Left kidney (tissue), 2 donors: ENCODE data around the gene AFF3. TPM values are rescaled to one million over a fixed set of nuclear protein-coding genes. Genes with fewer than 3 reads are reported as not detected.

Experiments
- DNase-seq: peaks from one replicate; pipeline ENCODE4 v3.0.0-alpha.2; 2013
- polyA plus RNA-seq: library from polyadenylated mRNA; unstranded; fragments of 120-200 nt; gene quantifications from one replicate; pipeline ENCODE4 v1.2.1, GENCODE V29; 2013; ENCODE audit not compliant: insufficient read length

AFF3 gene
- polyA plus RNA-seq, 1 donor = 26.6 TPM

- DNase-seq = peak; percentile 75
Observed at GRCh38 chr2:99600981-99601651, 541.3 kb downstream of the AFF3 start.

- DNase-seq = no peak
Observed at GRCh38 chr2:99598441-99598840, 543.9 kb downstream of the AFF3 start.

- DNase-seq = no peak
Observed at GRCh38 chr2:99597616-99598015, 544.8 kb downstream of the AFF3 start.

GRCh38 chr2:99595373-99595772, 547.0 kb downstream of the AFF3 start:
- DNase-seq = no peak

GRCh38 chr2:99593692-99594427, 548.5 kb downstream of the AFF3 start:
- DNase-seq = no peak

GRCh38 chr2:99576775-99577174, 565.6 kb downstream of the AFF3 start:
- no peak for DNase-seq

GRCh38 chr2:99573634-99574251, 568.6 kb downstream of the AFF3 start:
- no peak for DNase-seq

GRCh38 chr2:99572373-99573164, 569.8 kb downstream of the AFF3 start:
- no peak for DNase-seq

- no peak for DNase-seq
Observed at GRCh38 chr2:99571954-99572353, 570.4 kb downstream of the AFF3 start.

- DNase-seq = no peak
Observed at GRCh38 chr2:99571533-99571932, 570.9 kb downstream of the AFF3 start.

- no peak for DNase-seq
Observed at GRCh38 chr2:99571021-99571420, 571.4 kb downstream of the AFF3 start.

GRCh38 chr2:99569386-99569785, 573.0 kb downstream of the AFF3 start:
- DNase-seq = no peak

GRCh38 chr2:99565227-99565626, 577.2 kb downstream of the AFF3 start:
- DNase-seq = no peak

- no peak for DNase-seq
Observed at GRCh38 chr2:99562516-99562915, 579.9 kb downstream of the AFF3 start.

GRCh38 chr2:99561804-99562203, 580.6 kb downstream of the AFF3 start:
- DNase-seq = no peak

GRCh38 chr2:99559075-99559662, 583.2 kb downstream of the AFF3 start:
- peak; percentile 68 for DNase-seq

GRCh38 chr2:99555404-99555803, 587.0 kb downstream of the AFF3 start:
- DNase-seq = no peak

GRCh38 chr2:99554871-99555270, 587.5 kb downstream of the AFF3 start:
- DNase-seq = no peak

- no peak for DNase-seq
Observed at GRCh38 chr2:99554238-99554637, 588.2 kb downstream of the AFF3 start.

GRCh38 chr2:99552529-99552928, 589.9 kb downstream of the AFF3 start:
- DNase-seq = no peak

GRCh38 chr2:99550368-99550767, 592.0 kb downstream of the AFF3 start:
- DNase-seq = no peak

GRCh38 chr2:99545604-99546003, 596.8 kb downstream of the AFF3 start:
- DNase-seq = no peak
